GM08714 (cell line): ENCODE results near the gene ASIC1.

Source experiments
- H3K4me3 ChIP-seq: fragments of 200-500 bp; sonication (Bioruptor generic); 2 replicates; pipeline ENCODE4 v1.5.1; 2014; ENCODE audit warnings: mild to moderate bottlenecking, low read length, inconsistent platforms
- ZNF274 ChIP-seq: IDR thresholded peaks from 2 replicates; pipeline ENCODE4 v1.6.1; 2012; ENCODE audit warnings: mild to moderate bottlenecking, low read depth, low read length

Gene ASIC1

DNA sequence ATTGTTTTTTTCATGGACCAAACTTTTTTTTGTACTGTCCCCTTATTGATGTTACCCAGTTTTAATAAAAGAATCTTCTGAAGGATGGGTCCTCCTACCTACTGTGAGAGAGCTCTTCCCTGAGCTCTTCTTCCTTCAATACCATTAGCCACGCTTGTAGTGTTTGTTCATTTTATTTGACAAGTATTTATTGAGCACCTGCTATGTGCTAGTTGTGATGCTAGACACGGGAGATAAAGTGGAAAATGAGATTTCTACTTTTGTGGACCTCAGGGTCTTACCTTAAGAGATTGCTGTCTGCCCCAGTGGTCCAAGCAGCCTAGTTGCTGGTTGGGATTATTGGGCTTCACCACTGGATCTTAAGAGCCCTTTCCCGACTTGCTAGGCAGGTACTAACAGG is 43.2 kb downstream of the ASIC1 start:
- H3K4me3 ChIP-seq: no peak overlapping the region
- no peak for TF ChIP-seq ZNF274

DNA sequence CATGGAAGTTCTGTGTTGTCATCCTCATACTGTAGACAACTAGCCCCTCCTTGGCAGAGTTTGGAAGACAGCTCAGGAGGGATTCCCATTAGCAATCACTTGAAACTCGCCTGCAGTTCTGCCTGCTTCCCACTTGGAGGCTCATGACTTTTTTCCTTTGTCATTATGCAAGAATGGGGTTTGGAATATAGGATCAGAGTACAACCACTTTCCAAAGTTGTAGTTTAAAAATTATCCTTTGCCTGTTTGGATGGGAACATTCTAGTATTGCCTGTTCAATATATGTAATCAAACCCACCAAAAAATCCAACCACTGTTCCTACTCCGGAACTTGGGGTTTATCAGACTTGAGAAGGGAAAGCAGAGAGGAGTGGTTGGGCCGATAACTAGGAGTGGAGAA is 44.3 kb downstream of the ASIC1 start:
- no peak overlapping the region for H3K4me3 ChIP-seq
- no peak for TF ChIP-seq ZNF274

DNA sequence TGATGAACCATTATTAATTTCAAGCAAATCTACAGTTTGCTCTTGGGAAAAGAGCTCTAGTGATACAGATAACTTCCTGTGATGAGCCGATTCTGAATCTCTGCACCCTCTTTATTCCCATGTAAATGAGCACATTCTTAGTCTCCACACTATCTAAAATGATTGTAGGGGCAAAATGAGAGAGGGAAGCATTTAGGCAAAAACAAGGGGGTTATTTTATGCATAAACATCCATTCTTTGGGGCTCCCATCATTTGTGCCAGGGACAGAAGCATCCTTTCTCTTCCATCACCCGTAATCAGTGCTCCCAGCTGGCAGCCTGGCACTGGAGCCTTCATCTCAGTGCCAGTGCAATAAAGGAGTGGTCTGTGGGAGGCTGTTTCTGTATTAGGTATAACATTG is 44.7 kb downstream of the ASIC1 start:
- no peak overlapping the region for H3K4me3 ChIP-seq
- TF ChIP-seq ZNF274: no peak

DNA sequence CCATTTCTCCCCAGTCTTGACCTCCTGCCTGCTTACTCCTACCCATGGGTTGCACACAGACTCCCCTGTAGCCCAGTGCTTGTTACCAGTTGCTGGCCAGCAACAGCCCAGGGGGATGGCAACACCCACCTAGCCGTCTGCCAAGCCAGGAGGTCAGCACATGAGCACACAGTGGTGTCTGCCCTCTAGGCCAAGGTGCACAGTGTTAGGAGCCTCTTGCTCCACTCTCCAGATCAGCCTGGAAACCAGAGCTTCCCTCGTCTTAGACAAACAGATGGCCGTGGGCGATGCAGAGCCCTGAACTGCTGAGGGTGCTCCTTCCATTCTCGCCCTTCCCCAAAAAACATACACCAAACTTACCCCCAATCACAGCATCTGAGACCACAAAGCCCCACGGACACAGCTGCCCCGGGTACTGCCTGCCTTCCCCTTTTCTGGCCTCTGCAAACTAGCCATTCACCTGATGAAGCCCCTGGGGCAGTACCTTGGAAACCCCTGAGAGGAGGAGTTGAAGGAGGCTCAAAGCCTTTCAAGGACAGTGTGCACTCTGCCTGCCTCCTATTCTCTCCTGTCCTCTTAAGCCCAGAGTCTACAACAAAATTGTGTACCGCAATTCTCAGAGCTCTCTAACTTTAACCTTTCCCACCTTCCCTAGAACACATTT is 45.4 kb downstream of the ASIC1 start:
- H3K4me3 ChIP-seq: no peak overlapping the region
- TF ChIP-seq ZNF274: no peak

DNA sequence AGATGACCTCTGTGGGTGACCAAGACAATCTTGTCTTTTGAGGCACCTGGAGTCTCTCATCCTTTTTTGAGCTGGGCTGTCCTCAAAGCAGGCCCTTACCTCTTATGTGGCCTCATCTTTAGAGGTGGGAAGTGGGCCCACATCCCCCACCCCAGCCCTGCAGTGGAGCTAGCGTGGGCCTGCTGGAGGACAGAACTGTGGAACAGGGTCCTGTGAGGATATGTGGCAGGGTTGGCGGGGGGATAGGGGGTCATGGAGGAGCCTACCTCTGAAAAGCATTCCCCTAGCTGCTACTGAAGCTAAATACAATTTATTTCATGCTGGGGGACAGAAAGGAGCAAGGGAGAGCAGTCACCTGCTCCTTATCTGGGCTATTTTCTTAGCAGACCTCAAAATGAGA is 46.0 kb downstream of the ASIC1 start:
- no peak for TF ChIP-seq ZNF274

DNA sequence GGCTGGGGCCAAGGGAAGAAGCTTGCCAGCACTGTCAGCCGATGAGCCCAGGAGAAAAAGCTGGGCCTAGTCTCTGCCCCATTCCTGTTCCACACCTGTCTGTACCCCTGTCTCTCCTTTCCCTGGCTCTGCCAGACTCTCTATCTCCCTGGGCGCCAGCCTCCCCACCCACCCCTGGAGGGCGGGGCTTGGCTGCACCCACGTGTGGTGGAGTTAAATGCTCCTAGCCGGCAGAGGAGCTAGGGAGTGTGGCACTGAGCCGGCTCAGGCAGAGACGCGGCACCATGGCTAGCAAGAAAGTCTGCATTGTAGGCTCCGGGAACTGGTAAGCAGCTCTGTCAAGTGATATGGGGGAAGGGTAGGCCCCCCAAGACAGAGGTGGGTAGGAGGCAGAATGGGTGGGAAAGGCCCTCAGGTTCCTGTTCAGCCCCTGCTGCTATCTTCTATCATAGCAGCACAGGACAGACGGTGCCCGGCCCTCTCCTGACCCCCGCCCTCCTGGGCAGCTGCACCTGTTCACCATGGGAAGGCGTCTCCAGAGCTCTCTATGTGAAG is 46.4 kb downstream of the ASIC1 start, which contains the start of gene GPD1:
Gene GPD1, plus strand, starts transcription at position 242 of the 555 bp plus-strand sequence. Its CDS starts 43 bp downstream, at position 285.
- no peak within 1 kb of the TSS for H3K4me3 ChIP-seq

More for the DNA sequence above, 46.0 kb downstream of the ASIC1 start:
- no peak overlapping the region for H3K4me3 ChIP-seq

DNA sequence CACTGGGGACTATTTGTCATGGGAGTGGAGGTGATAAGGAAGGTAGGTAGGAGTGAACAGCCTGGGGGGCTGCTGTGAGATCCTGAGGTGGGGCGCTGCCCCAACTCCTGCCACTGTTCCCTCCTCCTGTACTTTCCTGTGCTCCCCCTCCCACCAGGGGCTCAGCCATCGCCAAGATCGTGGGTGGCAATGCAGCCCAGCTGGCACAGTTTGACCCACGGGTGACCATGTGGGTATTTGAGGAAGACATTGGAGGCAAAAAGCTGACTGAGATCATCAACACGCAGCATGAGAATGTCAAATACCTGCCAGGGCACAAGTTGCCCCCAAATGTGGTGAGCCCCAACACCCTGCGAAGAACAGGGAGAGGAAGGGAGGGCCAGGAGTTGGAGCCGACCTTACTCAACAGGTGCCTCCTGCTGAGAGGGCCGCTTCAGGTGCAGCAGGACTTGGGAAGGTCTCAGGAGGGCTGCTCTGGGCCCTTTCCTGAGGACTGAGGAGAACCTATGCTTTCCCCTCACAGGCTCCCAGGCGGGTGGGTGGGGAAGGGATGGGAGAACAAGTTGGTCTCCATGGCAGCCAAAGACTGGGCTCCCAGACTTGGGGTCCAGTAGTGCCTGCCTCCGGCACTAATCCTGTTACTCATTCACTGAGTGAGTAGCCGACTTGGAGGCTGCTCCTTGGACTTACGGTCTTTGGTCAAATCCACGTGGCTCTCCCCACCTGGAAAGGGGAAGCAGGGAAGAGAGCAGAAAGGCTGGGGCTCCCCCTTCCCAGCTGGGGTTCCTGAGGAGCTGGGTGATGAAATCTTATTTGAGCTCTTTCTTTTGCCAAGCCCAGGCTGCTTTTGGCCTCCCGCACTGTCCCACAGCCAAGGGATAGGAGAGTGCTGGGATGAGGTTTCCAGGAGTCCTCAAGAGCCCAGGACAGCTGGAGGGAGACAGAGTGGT is 47.3 kb downstream of the ASIC1 start:
- H3K4me3 ChIP-seq: no peak overlapping the region
- TF ChIP-seq ZNF274: no peak

More for the DNA sequence above, 46.4 kb downstream of the ASIC1 start, which contains the start of gene GPD1:
- TF ChIP-seq ZNF274: no peak

DNA sequence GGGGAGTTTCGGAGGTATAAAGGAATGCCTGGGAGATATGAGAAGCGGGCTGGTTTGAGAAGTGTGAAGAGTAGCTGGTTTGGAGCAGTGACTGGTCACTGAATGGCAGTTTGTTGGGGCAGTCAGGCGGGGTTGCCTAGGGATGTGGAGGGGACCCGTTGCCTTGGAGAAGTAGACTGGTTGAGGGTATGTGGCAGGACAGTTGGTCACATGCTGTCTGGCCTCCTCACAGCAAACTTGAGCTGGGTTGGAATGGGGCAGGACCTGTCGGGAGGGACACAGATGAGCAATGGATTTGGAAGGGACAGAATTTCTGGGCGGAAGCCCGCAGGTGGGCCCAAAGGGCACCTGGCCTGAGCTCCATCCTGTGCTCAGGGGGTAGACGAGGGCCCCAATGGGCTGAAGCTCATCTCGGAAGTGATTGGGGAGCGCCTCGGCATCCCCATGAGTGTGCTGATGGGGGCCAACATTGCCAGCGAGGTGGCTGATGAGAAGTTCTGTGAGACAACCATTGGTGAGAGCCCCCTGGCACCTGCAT is 48.6 kb downstream of the ASIC1 start:
- H3K4me3 ChIP-seq: no peak overlapping the region
- TF ChIP-seq ZNF274: no peak

DNA sequence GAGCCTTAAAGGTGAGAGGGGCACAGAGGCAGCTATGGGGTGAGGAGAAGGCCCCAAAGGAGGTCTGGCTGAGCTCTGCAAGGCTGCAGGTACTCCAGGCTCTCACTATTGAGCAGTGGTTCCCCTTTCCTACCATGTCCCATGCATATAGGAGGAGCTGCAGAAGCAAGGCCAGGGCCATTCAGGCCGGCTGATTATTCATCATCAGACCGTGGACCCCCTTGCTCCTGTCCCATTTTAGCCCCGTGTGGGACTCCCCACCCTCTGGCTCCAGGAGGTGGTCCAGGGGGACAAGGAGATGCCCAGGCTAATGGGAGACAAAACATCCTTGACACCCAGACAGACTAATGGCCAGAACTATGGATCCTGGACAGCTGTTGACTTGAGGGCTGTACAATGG is 49.5 kb downstream of the ASIC1 start:
- H3K4me3 ChIP-seq: no peak overlapping the region
- no peak for TF ChIP-seq ZNF274

DNA sequence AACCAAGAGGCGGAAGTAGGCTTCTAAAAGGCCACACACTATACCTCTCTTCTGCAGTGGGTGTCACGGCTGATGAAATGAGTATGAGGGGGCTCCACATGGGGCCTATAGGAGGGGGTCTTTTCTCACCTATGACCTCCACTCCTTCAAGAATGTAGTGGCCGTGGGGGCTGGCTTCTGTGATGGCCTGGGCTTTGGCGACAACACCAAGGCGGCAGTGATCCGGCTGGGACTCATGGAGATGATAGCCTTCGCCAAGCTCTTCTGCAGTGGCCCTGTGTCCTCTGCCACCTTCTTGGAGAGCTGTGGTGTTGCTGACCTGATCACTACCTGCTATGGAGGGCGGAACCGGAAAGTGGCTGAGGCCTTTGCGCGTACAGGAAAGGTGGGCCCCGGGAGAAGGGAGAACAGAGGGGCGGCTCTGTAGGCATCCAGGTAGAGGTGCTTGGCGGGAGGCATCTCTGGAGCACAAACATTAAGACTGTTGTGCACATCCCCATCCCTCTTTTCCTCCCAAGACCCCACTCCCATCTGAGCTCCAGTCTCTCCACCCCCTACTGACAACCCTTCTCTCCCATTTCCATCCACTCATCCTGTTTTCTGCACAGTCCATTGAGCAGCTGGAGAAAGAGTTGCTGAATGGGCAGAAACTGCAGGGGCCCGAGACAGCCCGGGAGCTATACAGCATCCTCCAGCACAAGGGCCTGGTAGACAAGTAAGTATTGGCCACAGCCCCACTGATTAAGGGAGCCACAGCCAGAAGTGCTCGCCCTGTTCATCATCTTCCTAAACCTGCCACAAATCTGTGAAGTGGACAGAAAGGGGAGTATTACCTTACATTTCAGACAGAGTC is 50.2 kb downstream of the ASIC1 start:
- no peak for TF ChIP-seq ZNF274
- H3K4me3 ChIP-seq: no peak overlapping the region

DNA sequence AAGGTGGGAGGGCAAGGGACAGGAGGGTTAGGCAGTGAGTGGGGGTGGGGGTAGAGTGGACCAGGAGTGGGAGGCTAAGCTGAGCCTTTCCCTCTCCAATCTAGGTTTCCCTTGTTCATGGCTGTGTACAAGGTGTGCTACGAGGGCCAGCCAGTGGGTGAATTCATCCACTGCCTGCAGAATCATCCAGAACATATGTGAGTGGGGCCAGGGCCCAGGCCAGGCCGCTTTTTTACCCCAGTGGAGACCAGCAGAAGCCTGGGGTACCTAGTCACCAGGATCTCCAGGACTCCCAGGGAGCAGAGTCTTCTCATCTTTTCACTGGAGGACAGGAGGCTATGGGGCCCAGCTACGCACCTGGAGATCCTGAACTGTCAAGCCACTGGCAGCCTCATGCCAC is 51.9 kb downstream of the ASIC1 start:
- H3K4me3 ChIP-seq: no peak overlapping the region
- no peak for TF ChIP-seq ZNF274

DNA sequence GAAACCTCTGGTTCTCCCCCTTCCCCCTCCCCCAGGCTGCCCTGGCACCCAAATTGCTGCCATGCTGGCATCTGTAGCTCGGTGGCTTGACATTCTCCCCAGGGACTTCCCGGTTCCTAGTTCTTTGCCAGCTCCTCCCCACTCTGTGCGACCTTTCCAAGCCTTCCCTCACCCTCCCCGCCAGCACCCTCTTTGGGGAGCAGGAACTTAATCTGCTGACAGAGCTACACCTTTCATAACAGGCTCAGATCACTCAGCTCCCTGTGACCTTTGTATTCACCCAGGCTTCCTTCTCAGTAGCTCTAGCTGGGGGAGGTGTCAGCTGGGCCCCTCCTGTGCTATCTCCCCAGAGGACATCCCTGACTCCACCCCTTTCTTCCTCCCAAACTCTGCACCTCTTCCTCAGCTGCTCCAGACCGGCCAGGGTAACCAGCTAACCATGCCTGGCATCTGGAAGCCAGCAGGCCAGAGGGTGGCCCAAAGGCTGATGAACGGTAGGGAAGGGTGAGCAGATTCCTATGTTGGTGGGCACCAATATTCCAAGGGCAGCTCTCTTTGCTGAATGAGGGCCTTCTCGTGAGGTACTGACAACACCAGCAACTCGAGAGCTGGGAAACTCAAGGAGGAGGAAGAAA is 52.8 kb downstream of the ASIC1 start:
- no peak for TF ChIP-seq ZNF274
- H3K4me3 ChIP-seq: peak overlapping the region; percentile 25; the same call in 1 of the 2 replicates

DNA sequence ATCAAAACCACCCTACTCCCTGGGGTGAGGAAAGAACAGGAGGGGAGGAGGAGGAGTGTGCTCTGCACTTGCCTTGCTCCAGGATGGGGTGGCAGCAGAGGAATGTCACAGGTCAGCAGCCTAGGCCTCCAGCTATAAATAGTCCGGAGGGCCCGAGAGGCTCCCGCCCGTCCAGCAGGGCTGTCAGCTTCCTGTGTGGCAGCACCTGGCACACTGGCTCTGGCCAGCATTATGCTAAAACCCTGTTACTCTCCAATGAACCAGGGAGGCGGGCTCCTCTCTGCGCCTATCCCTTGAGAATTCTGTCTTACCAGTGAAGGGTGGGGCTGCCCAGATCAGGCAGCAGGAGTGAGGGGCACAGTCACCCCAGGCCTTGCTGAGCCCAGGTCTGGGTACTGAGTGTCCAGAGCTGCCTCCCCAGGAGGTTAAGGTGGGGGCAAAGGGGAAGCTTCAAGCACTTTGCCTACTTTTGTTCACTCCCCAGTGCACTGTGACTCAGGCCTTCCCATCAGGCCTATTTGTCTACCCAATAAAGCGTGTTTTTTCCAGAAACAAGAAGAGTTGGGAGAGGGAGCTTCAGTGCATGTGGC is 53.5 kb downstream of the ASIC1 start:
- peak overlapping the region; percentile 25; the same call in 1 of the 2 replicates for H3K4me3 ChIP-seq
- no peak for TF ChIP-seq ZNF274
